Hepatocyte (in vitro differentiated cells): ENCODE data around the gene SCN1A.

ENCODE experiments used
- EZH2 ChIP-seq: fragments of 200-600 bp; sonication (generic); IDR thresholded peaks from 2 replicates; pipeline ENCODE4 v1.6.1; 2016; ENCODE audit warnings: antibody characterized with exemption, mild to moderate bottlenecking, borderline replicate concordance
- EZH2phosphoT487 ChIP-seq: fragments of 200-600 bp; sonication (generic); IDR thresholded peaks from one replicate; pipeline ENCODE4 v1.6.1; 2018; ENCODE audit warnings: antibody characterized with exemption, mild to moderate bottlenecking, low read depth, moderate library complexity; ENCODE audit not compliant: unreplicated experiment, severe bottlenecking
- TF ChIP-seq, protein P1 (sequence below): fragments of 200-600 bp; sonication (generic); IDR thresholded peaks from 2 replicates; pipeline ENCODE4 v1.5.1; 2016; ENCODE audit warnings: antibody characterized with exemption, mild to moderate bottlenecking; ENCODE audit not compliant: poor library complexity

DNA sequence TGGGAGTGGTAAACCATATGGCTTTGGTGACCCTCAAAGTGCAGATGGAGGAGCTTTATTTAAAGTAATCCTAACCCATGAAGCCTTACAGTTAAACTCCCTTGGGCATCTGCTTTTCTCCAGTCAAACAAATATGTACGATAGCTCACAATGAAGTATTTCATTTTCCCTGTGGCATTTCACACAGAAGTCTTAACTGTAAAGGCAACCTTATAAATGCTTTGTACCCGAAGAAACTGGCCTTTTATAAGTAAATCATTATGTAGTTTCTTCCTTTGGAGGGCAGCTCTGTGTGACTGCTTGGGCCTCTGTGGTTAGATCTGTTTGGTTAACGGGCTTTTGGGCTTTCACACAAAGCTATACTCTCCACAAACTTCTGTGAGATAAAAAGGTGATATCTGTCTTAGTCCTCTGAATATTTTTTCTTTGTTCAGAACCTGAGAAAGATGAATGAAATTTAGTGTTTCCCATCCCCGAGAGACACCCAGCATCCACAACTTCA, 46.6 kb downstream of the SCN1A start:
- TF ChIP-seq, protein P1, sequence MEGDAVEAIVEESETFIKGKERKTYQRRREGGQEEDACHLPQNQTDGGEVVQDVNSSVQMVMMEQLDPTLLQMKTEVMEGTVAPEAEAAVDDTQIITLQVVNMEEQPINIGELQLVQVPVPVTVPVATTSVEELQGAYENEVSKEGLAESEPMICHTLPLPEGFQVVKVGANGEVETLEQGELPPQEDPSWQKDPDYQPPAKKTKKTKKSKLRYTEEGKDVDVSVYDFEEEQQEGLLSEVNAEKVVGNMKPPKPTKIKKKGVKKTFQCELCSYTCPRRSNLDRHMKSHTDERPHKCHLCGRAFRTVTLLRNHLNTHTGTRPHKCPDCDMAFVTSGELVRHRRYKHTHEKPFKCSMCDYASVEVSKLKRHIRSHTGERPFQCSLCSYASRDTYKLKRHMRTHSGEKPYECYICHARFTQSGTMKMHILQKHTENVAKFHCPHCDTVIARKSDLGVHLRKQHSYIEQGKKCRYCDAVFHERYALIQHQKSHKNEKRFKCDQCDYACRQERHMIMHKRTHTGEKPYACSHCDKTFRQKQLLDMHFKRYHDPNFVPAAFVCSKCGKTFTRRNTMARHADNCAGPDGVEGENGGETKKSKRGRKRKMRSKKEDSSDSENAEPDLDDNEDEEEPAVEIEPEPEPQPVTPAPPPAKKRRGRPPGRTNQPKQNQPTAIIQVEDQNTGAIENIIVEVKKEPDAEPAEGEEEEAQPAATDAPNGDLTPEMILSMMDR: no peak
- no peak for TF ChIP-seq EZH2
- no peak for TF ChIP-seq EZH2phosphoT487
